ENCODE measurements around the gene SEC14L5. TPM values are rescaled to one million over a fixed set of nuclear protein-coding genes. Genes with fewer than 3 reads are reported as not detected.

SEC14L5 gene
- total RNA-seq, 2 donors from 2014 or later = 0.26 TPM; not detected in 1

DNA sequence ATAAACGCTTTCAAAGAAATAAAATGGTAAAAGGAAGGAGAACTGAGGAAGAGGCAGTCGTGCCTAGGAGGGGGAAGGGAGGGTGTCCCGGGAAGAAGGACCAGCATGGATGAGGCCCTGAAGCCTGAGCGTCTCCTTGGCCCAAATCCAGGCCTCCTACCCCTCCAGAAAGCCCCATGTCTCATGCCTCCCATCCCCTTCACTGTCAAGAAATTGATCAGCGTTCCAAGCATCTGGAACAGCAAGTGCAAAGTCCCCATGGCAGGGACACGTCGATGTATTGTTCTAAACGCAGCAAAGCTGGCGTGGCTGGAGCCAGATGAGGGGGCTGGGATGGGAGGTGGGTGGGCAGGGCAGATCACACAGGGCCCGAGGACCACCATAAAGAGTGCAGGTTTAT is 22.6 kb downstream of the SEC14L5 start:
- TF ChIP-seq, protein P1, sequence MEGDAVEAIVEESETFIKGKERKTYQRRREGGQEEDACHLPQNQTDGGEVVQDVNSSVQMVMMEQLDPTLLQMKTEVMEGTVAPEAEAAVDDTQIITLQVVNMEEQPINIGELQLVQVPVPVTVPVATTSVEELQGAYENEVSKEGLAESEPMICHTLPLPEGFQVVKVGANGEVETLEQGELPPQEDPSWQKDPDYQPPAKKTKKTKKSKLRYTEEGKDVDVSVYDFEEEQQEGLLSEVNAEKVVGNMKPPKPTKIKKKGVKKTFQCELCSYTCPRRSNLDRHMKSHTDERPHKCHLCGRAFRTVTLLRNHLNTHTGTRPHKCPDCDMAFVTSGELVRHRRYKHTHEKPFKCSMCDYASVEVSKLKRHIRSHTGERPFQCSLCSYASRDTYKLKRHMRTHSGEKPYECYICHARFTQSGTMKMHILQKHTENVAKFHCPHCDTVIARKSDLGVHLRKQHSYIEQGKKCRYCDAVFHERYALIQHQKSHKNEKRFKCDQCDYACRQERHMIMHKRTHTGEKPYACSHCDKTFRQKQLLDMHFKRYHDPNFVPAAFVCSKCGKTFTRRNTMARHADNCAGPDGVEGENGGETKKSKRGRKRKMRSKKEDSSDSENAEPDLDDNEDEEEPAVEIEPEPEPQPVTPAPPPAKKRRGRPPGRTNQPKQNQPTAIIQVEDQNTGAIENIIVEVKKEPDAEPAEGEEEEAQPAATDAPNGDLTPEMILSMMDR (IDR thresholded peaks at IDR 0.05) = no peak
- TF ChIP-seq POLR2A (IDR thresholded peaks at IDR 0.05) = no peak
- Histone ChIP-seq H3K27me3 (no peaks in the 10 kb centered on the region), H3K27ac (no peak overlapping the region), H3K4me1 (peaks cover 15% of the 10 kb centered on the region), H3K9me3 (no peaks in the 10 kb centered on the region), H3K4me3 (no peak overlapping the region), H3K36me3 (replicated peaks in 1 of 2; ENCODE audit: insufficient read depth in 1 of 2, low read depth in 2 of 2) (no peaks in the 10 kb centered on the region)
- 70 to 75% methylated on average over 6 to 10 of the region's 10 CpGs for WGBS, 2 donors
- DNase-seq (no peak), ATAC-seq (no peak)
- intact Hi-C loops (cut with DNase I) = no loop called here

DNA sequence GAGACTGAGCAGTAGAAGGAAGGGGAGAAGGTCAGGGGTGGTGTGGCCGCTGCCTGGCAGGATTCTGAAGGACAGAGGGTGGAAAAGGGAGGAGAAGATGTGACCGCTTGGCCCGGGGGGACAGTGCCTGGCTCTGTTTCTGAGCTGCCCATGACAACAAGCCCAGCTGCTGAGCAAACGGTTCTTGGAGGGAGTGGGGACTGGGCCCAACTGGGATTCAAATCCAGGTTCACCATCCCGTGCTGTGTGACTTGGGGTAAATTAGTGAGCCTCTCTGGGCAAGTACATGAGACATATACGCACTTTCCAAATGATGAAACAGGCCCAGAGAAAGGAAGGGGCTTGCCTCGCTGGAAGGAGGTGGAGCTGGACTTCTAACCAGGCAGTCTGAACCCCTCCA is 23.3 kb downstream of the SEC14L5 start:
- no peak overlapping the region for H3K27ac ChIP-seq
- H3K4me3 ChIP-seq = no peak overlapping the region
- ATAC-seq (no peak), DNase-seq (no peak)
- intact Hi-C loops (cut with DNase I) = no loop called here
- no peaks in the 10 kb centered on the region for H3K9me3 ChIP-seq
- H3K4me1 ChIP-seq = peaks cover 11% of the 10 kb centered on the region
- TF ChIP-seq POLR2A (IDR thresholded peaks at IDR 0.05) = no peak
- TF ChIP-seq, protein P1 (IDR thresholded peaks at IDR 0.05) = no peak
- H3K27me3 ChIP-seq = no peaks in the 10 kb centered on the region
- H3K36me3 ChIP-seq (replicated peaks in 1 of 2; ENCODE audit: insufficient read depth in 1 of 2, low read depth in 2 of 2) = no peaks in the 10 kb centered on the region
- 85 to 86% methylated on average over 6 to 7 of the region's 7 CpGs for WGBS, 2 donors

DNA sequence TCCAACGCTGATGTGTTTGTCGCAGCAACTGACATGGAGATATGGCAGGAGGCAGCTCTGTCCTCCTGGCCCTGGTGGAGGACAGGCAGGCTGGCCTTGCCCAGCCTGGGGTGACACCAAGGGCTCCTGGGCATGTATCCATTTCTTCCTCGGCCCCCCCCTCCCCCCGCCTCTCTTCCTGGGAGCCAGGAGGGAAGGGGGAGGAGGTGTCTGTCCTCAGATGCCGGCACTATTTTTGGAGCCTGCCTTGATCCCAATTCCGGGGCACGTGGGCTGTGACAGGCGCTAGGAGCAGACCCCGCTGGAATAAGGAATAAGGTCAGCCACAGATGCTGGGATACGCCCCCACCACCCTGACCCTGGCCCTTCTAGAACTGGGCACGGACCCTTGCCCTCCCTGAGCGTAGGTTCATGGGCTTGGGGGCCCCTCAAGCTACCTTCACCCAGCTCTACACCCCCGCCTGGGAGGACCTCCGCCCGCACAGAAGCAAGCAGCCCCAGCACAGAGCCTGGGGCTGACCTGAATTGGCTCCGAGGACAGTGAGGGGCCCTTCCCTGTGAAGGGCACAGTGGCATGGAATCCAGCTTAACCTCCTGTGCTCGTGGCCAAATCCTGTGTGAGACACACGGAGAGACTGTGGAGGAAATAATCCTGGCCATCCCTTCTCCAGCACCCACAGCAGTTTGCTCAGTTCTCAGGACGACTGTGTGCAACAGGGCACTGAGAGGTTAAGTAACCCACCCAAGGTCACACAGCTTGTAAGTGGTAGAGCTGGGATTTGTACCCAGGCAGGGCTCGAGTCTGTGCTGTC is 24.1 kb downstream of the SEC14L5 start:
- intact Hi-C loops (cut with DNase I) = no loop called here
- no peak overlapping the region for H3K4me3 ChIP-seq
- DNase-seq = no peak
- TF ChIP-seq, protein P1 (IDR thresholded peaks at IDR 0.05) = no peak
- TF ChIP-seq POLR2A (IDR thresholded peaks at IDR 0.05) = no peak
- H3K27me3 ChIP-seq = no peaks in the 10 kb centered on the region
- H3K27ac ChIP-seq = no peak overlapping the region
- H3K4me1 ChIP-seq = peaks cover 4% of the 10 kb centered on the region
- WGBS, 2 donors = 53 to 59% methylated on average over 5 to 18 of the region's 20 CpGs
- ATAC-seq = no peak
- no peaks in the 10 kb centered on the region for H3K36me3 ChIP-seq (replicated peaks in 1 of 2; ENCODE audit: insufficient read depth in 1 of 2, low read depth in 2 of 2)
- no peaks in the 10 kb centered on the region for H3K9me3 ChIP-seq

DNA sequence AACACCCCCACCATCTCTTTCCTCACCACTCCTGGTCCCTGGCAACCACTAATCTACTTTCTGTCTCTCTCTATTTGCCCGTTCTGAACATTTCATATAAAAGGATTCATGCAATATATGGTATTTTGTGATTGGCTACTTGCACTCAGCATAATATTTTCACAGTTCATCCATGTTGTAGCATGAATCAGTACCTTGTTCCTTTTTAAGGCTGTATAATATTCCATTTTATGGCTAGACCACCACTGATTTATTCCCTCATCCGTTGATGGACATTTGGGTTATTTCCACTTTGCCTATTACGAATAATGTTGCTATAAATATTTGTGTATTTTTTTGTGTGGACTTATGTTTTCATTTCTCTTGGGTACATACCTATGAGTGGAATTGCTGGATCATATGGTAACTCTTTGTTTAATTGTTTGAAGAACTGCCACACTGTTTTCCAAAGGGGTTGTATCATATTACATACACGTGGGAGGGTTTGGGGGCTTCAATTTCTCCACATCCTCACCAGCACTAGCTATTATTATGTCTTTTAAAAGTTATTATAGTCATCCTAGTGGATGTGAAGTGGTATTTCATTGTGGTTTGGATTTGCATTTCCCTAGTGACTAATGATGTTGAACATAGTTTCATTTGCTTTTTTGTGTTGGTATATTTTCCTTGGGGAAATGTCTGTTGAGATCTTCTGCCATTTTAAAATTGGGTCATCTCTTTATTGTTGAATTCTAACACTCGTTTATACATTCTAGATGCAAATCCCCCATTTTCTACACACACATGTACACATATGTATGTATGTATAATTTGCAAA is 26.3 kb downstream of the SEC14L5 start:
- DNase-seq (no peak), ATAC-seq (no peak)
- Histone ChIP-seq H3K4me3 (no peak overlapping the region), H3K27me3 (peaks cover 0 to 3% of the 10 kb centered on the region in 2 donors), H3K27ac (no peak overlapping the region), H3K4me1 (peaks cover 11% of the 10 kb centered on the region), H3K36me3 (replicated peaks in 1 of 2; ENCODE audit: insufficient read depth in 1 of 2, low read depth in 2 of 2) (no peaks in the 10 kb centered on the region), H3K9me3 (no peaks in the 10 kb centered on the region)
- TF ChIP-seq, protein P1 (IDR thresholded peaks at IDR 0.05) = no peak
- TF ChIP-seq POLR2A (IDR thresholded peaks at IDR 0.05) = no peak
- 53 to 63% methylated on average over 5 of the region's 5 CpGs for WGBS, 2 donors
- intact Hi-C loops (cut with DNase I) = no loop called here
